ENCODE measurements around the gene LIPA.

The LIPA gene

DNA sequence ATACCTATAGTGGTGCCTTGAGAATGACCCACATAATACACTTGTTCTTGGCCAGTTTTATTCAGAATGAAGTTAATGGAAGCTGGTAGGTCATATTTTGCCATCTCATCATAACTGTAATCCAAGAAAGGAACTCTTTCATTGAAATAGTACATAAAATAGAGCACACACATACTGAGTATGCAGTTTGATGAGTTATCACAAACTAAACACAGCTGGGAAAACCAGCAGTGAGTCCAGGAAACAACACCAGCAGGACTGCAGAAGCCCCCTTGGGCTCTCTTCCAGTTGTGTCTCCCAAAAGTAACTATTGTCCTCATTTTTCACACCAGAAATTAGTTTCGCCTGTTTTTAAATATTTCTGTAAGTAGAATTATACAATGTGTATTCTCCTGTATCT, 24.7 kb downstream of the LIPA start:
- TF ChIP-seq, protein P1, sequence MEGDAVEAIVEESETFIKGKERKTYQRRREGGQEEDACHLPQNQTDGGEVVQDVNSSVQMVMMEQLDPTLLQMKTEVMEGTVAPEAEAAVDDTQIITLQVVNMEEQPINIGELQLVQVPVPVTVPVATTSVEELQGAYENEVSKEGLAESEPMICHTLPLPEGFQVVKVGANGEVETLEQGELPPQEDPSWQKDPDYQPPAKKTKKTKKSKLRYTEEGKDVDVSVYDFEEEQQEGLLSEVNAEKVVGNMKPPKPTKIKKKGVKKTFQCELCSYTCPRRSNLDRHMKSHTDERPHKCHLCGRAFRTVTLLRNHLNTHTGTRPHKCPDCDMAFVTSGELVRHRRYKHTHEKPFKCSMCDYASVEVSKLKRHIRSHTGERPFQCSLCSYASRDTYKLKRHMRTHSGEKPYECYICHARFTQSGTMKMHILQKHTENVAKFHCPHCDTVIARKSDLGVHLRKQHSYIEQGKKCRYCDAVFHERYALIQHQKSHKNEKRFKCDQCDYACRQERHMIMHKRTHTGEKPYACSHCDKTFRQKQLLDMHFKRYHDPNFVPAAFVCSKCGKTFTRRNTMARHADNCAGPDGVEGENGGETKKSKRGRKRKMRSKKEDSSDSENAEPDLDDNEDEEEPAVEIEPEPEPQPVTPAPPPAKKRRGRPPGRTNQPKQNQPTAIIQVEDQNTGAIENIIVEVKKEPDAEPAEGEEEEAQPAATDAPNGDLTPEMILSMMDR (conservative IDR thresholded peaks at IDR 0.05; ENCODE audit: low read depth): no peak
- ChIA-PET CTCF (no interaction called here), POLR2A (ENCODE audit: low non-redundant PET) (no interaction called here)

DNA sequence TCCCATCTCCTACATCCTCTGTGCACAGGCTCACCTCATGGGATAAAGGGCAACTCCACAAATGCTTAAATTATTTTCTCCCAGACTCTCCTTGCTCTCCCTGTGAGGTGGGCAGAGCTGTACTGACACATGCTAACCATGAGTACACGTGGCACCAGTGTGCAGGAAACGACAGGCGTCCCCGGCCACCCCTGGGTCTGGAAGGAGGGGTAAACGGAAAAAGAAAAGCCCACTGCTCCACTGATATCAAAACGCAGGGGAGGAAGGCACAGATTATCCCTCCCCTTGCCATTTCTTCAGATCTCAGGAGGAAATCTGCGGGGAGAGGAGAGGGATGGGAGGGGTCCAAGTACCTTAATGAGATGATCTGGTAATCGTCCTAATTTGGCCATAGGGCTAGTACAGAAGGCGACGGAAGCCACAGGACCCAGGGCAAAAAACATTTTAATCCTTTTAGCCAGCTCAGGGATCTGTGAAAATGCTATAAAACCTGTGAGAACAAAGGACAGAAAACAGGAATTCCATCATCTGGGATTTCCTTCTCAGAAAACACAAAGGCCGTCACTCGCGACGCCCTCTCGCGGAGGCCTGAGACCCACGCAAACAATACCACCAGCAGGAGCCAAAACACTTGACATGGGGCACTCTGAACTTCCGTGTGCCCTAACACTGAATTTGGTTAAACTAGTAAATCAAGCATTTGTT, 26.7 kb downstream of the LIPA start:
- ChIA-PET CTCF (interaction anchor here (0.5 to 0.7 kb wide), 4 partner anchors 28 to 389 kb away, joined by 3 read pairs; no protein-coding TSS in a partner anchor), POLR2A (ENCODE audit: low non-redundant PET) (no interaction called here)
- TF ChIP-seq, protein P1 (conservative IDR thresholded peaks at IDR 0.05; ENCODE audit: low read depth): no peak
- no peak for DNase-seq (ENCODE audit: low spot score)
- no peak overlapping the region for H3K27ac ChIP-seq

More for the DNA sequence above, 24.7 kb downstream of the LIPA start:
- no peak overlapping the region for H3K27ac ChIP-seq
- no peak for DNase-seq (ENCODE audit: low spot score)

DNA sequence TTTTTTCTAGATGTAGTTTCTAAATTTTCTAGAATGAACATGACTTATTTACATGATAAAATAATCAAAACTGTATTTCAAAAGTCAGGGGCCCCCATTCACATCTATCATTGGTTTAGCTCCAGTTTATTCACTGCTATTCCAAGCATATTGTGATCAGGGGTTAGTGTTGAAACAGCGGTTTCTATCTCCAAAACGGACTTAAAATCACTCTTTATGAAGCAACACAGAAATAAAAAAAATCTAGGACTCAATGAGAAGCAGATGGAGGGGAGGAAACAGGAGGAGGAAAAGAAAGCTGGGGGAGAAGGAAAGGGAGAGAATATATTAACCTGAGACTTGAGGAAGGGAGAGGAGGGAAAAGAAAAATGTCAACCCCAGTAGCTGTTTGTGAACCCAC, 29.7 kb downstream of the LIPA start:
- CTCF ChIA-PET: interaction anchor here (1.0 kb wide), 1 partner anchor 287 kb away, joined by 3 read pairs; no protein-coding TSS in a partner anchor
- no peak overlapping the region for H3K27ac ChIP-seq
- no peak for DNase-seq (ENCODE audit: low spot score)
- TF ChIP-seq, protein P1 (conservative IDR thresholded peaks at IDR 0.05; ENCODE audit: low read depth): no peak
- POLR2A ChIA-PET (ENCODE audit: low non-redundant PET): no interaction called here

DNA sequence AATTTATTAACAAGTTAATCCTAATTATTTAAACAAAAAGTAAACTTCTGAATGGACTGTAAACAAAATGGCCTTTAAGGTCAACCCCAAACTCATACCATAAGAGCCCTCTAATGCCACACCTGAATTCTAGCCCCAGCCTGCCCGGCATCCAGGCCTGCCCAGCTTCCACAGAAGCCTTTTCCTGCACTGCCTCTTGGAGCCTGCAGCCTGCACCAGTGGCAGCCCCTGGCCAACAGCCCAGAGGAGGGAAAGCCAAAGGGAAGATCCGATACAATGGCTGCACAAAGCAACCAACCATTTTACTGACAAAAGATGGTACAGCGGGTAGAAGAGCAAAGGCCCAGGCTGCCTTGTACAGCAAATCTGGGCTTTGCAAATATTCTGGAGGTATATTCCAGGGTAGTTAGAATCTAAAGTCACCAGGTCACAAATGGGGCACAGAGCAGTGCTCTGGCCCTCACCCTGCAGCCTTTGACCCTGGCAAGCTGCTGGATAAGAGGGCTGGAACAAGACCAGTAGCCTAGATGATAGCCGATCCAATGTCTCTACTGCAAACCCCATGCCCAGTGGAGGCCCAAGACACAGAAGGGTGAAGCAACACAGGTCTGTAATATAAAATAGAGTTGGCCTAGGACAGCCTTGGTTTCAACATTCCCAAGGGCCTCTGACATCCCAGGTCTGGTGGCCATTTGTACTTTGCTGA, 31.9 kb downstream of the LIPA start:
- TF ChIP-seq, protein P1 (conservative IDR thresholded peaks at IDR 0.05; ENCODE audit: low read depth): no peak
- POLR2A ChIA-PET (ENCODE audit: low non-redundant PET): interaction anchor here (0.6 to 0.7 kb wide), 2 partner anchors 195 to 227 kb away, joined by 3 read pairs; partner anchors contain the start of gene IFIT5
- CTCF ChIA-PET: interaction anchor here (1.0 to 1.5 kb wide), 2 partner anchors 25 to 285 kb away, joined by 3 to 4 read pairs; no protein-coding TSS in a partner anchor
- DNase-seq (ENCODE audit: low spot score): no peak
- peak overlapping the region; percentile 53 for H3K27ac ChIP-seq

DNA sequence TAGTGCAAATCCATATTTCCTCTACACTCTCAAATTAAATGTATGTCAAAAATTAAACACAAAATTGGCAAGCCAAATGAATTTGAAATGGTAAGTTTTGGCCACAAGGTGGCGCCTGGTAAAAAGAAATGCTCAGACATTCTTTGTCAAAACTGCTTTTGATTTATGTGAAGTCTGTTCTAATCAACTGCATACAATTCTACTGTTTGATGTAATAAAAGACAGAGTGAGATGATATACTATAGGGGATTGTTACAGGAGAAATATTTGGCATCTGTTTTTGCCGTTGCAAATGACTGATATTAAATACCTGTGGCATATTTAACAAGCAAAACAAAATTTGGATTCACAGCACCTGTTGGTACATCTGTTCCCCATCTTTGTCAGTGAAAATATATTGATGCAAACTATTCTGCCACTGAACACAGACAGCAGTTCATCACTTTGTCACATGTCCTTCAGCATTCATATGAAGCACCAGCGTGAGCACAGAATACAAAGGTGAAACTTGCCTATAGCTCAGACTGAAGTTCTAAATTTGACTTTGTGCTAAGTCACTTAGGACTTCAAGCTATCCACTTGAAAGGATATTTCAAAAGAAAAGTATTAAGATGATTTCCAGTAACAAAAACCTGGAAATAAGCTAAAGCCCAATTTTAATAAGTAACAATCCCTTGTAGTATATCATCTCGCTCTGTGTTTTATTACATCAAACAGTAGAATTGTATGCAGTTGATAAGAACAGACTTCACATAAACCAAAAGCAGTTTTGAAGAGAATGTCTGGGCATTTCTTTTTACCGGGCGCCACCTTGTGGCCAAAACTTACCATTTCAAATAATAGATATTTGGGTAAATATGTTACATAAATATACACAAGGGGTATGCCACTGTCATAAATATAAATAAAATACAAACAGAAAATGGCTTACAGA, 34.3 kb downstream of the LIPA start:
- POLR2A ChIA-PET (ENCODE audit: low non-redundant PET): no interaction called here
- DNase-seq (ENCODE audit: low spot score): no peak
- no peak overlapping the region for H3K27ac ChIP-seq
- CTCF ChIA-PET: interaction anchor here (0.6 to 2.0 kb wide), 17 partner anchors 10 to 1590 kb away, joined by 3 to 17 read pairs (median 4); partner anchors contain the start of genes CH25H and FAS
- TF ChIP-seq, protein P1 (conservative IDR thresholded peaks at IDR 0.05; ENCODE audit: low read depth): peak; percentile 60

DNA sequence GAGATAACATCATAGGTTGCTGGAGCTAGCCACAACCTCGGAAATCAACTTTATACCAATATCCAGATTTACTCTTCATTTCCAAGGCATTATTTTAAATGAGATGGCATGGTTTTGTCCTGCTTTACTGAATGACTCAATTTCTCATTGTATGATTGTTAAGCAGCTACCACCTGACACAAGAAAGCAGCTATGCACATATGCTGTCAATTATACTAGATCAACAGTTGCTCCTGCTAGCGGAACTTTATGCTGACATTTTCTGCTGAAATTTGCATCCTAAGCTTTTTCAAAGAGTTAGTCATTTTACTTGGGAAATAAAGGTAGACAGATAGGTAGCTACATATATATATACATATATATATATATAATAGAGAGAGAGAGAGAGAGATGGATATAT, 35.5 kb downstream of the LIPA start:
- DNase-seq (ENCODE audit: low spot score): no peak
- TF ChIP-seq, protein P1 (conservative IDR thresholded peaks at IDR 0.05; ENCODE audit: low read depth): no peak
- ChIA-PET POLR2A (ENCODE audit: low non-redundant PET) (no interaction called here), CTCF (interaction anchor here (0.7 to 2.8 kb wide), 4 partner anchors 35 to 281 kb away, joined by 3 to 11 read pairs (median 4); partner anchors contain the start of gene LIPA)
- H3K27ac ChIP-seq: no peak overlapping the region

Data from RWPE1 (cell line).